CD14-positive monocyte (primary cell): ENCODE results near the gene TMEM87B. TPM values are rescaled to one million over a fixed set of nuclear protein-coding genes. Genes with fewer than 3 reads are reported as not detected.

Experiments used
- DNase-seq, 3 donors: peaks; one replicate each; pipeline ENCODE4 v3.0.0-alpha.2; 2011 to 2022
- H2AFZ ChIP-seq: 2 replicates; pipeline ENCODE4 v1.6.0; 2012; ENCODE audit warnings: mild to moderate bottlenecking, low read depth, low read length, inconsistent platforms; ENCODE audit not compliant: insufficient read depth, poor library complexity, severe bottlenecking
- H3K27ac ChIP-seq, 2 donors: 1 replicate in 1 of 2; 2 replicates in 1 of 2; pipeline ENCODE4 v1.5.1; 2012 to 2013; ENCODE audit warnings: low read length in 2 of 2, control low read depth in 1 of 2, inconsistent platforms in 1 of 2, low read depth in 1 of 2, mild to moderate bottlenecking in 1 of 2
- H3K27me3 ChIP-seq, 2 donors: one replicate each; pipeline versions ENCODE4 v1.6.0 to v1.6.1; 2011 to 2013; ENCODE audit warnings: low read length in 2 of 2; ENCODE audit not compliant: control insufficient read depth in 2 of 2, insufficient read depth in 2 of 2
- H3K36me3 ChIP-seq, 2 donors: replicated peaks in 1 of 2; 1 replicate in 1 of 2; 2 replicates in 1 of 2; pipeline versions ENCODE4 v1.5.1 to v1.6.1; 2012 to 2013; ENCODE audit warnings: low read length in 2 of 2, control low read depth in 1 of 2, inconsistent platforms in 1 of 2, mild to moderate bottlenecking in 1 of 2; ENCODE audit not compliant: insufficient read depth in 2 of 2, control insufficient read depth in 1 of 2
- H3K4me1 ChIP-seq, 2 donors: 1 replicate in 1 of 2; 2 replicates in 1 of 2; pipeline versions ENCODE4 v1.5.1 to v1.6.1; 2012 to 2013; ENCODE audit warnings: low read length in 2 of 2, control low read depth in 1 of 2, inconsistent platforms in 1 of 2, mild to moderate bottlenecking in 1 of 2, moderate library complexity in 1 of 2; ENCODE audit not compliant: insufficient read depth in 2 of 2, control insufficient read depth in 1 of 2
- H3K4me2 ChIP-seq: replicated peaks from 2 replicates; pipeline ENCODE3; 2012; ENCODE audit warnings: low read length, moderate library complexity, mild to moderate bottlenecking; ENCODE audit not compliant: poor library complexity, severe bottlenecking; ENCODE audit errors: extremely low read depth
- H3K4me3 ChIP-seq, 3 experiments: fragments of 200-600 bp in 1 of 3; sonication (generic) in 1 of 3; replicated peaks in 1 of 3; 1 replicate in 2 of 3; 2 replicates in 1 of 3; pipeline ENCODE4 v1.5.1; 2011 to 2013; ENCODE audit warnings: low read length in 3 of 3, mild to moderate bottlenecking in 3 of 3, control low read depth in 2 of 3, low read depth in 2 of 3, inconsistent platforms in 1 of 3, moderate library complexity in 1 of 3
- H3K79me2 ChIP-seq: 2 replicates; pipeline ENCODE4 v1.6.0; 2012; ENCODE audit warnings: mild to moderate bottlenecking, control low read depth, inconsistent platforms, low read length, moderate library complexity; ENCODE audit not compliant: insufficient read depth
- H3K9ac ChIP-seq: 2 replicates; pipeline ENCODE4 v1.6.0; 2017; ENCODE audit warnings: low read length, mild to moderate bottlenecking; ENCODE audit not compliant: insufficient read depth, poor library complexity, severe bottlenecking
- H3K9me3 ChIP-seq, 2 donors: replicated peaks in 1 of 2; 1 replicate in 1 of 2; 2 replicates in 1 of 2; pipeline versions ENCODE4 v1.5.1 to v1.6.1; 2012 to 2013; ENCODE audit warnings: low read length in 2 of 2, control low read depth in 1 of 2; ENCODE audit not compliant: control insufficient read depth in 1 of 2, insufficient read depth in 1 of 2
- H4K20me1 ChIP-seq: 2 replicates; pipeline ENCODE4 v1.6.0; 2012; ENCODE audit warnings: mild to moderate bottlenecking, low read length, control low read depth, moderate library complexity; ENCODE audit not compliant: insufficient read depth
- H3K27ac Mint-ChIP-seq, 7 donors: one replicate each; pipeline ENCODE4 v1.8.0; 2020; ENCODE audit warnings: mild to moderate bottlenecking in 7 of 7, mixed read lengths in 7 of 7, moderate library complexity in 6 of 7, inconsistent platforms in 2 of 7
- H3K27me3 Mint-ChIP-seq, 3 donors: one replicate each; pipeline ENCODE4 v1.8.0; 2021 to 2022; ENCODE audit warnings: low read depth in 3 of 3, mild to moderate bottlenecking in 3 of 3, mixed read lengths in 3 of 3, moderate library complexity in 3 of 3, inconsistent platforms in 1 of 3
- H3K36me3 Mint-ChIP-seq, 2 donors: one replicate each; pipeline ENCODE4 v1.8.0; 2020; ENCODE audit warnings: mixed read lengths in 2 of 2, inconsistent platforms in 1 of 2, mild to moderate bottlenecking in 1 of 2
- H3K4me1 Mint-ChIP-seq: one replicate; pipeline ENCODE4 v1.8.0; 2020; ENCODE audit warnings: mild to moderate bottlenecking, mixed read lengths
- H3K4me3 Mint-ChIP-seq, 2 donors: one replicate each; pipeline ENCODE4 v1.8.0; 2020; ENCODE audit warnings: mild to moderate bottlenecking in 2 of 2, mixed read lengths in 2 of 2, moderate library complexity in 1 of 2
- H3K9me3 Mint-ChIP-seq, 7 donors: one replicate each; pipeline ENCODE4 v1.8.0; 2020 to 2022; ENCODE audit warnings: mixed read lengths in 7 of 7, mild to moderate bottlenecking in 6 of 7, moderate library complexity in 6 of 7, inconsistent platforms in 2 of 7
- CTCF ChIP-seq: fragments of 200-600 bp; IDR thresholded peaks from one replicate; pipeline ENCODE4 v1.8.0; 2022; ENCODE audit warnings: antibody characterized with exemption, mild to moderate bottlenecking
- WGBS: methylation state at CpG from one replicate; pipeline ENCODE4 v1.1.5; 2013; ENCODE audit warnings: missing lambda C conversion rate; ENCODE audit not compliant: insufficient coverage; 5-methylcytosine and 5-hydroxymethylcytosine counted together
- intact Hi-C, 2 donors: fragments of 100-400 bp; cut with micrococcal nuclease; formaldehyde crosslinking; loops; one replicate each; pipeline versions ENCODE4 v1.15.0 to v1.15.1; 2023
- polyA plus RNA-seq, 3 donors: library from polyadenylated mRNA; depleted of rRNA in 1 of 3; unstranded in 2 of 3; stranded (reverse) in 1 of 3; fragments of 300-500 nt in 2 of 3; fragments of >200 nt in 1 of 3; fragmentation: Illumina TruSeq in 2 of 3; gene quantifications; 1 replicate in 2 of 3; 2 replicates in 1 of 3; pipeline ENCODE4 v1.2.3, GENCODE V29; 2012 to 2021

The TMEM87B gene
- polyA plus RNA-seq, 3 donors: 9.1 to 13.4 (median 11.4) TPM

GRCh38 chr2:112142525-112143078, 87.5 kb downstream of the TMEM87B start:
- peaks cover 13% of the 10 kb centered on the region for H3K4me1 Mint-ChIP-seq
- peaks cover 5 to 7% of the 10 kb centered on the region in 2 donors for H3K4me1 ChIP-seq
- no peak for DNase-seq
- peaks cover 17 to 29% of the 10 kb centered on the region in 2 donors for H3K27me3 ChIP-seq
- H3K36me3 Mint-ChIP-seq: peaks cover 0 to 8% of the 10 kb centered on the region in 2 donors
- H3K36me3 ChIP-seq: no peaks in the 10 kb centered on the region
- H3K9me3 ChIP-seq: peaks cover 0 to 10% of the 10 kb centered on the region in 2 donors
- intact Hi-C loops: no loop called here
- 97% methylated on average over 8 of the region's 8 CpGs for WGBS
- H2AFZ ChIP-seq: no peak overlapping the region
- H3K9me3 Mint-ChIP-seq: peaks cover 0 to 9% (median 4%) of the 10 kb centered on the region in 7 donors
- H3K4me2 ChIP-seq: no peak overlapping the region
- no peak overlapping the region for H3K27ac ChIP-seq
- peak overlapping the region in 1 of 2 donors; percentile 18 for H3K4me3 Mint-ChIP-seq
- TF ChIP-seq CTCF: no peak
- H3K79me2 ChIP-seq: no peaks in the 10 kb centered on the region
- no peak overlapping the region for H3K4me3 ChIP-seq
- no peak overlapping the region for H3K9ac ChIP-seq
- peaks cover 48 to 53% (median 48%) of the 10 kb centered on the region in 3 donors for H3K27me3 Mint-ChIP-seq
- no peaks in the 10 kb centered on the region for H4K20me1 ChIP-seq
- peak overlapping the region in 1 of 7 donors; percentile 28 for H3K27ac Mint-ChIP-seq

DNA sequence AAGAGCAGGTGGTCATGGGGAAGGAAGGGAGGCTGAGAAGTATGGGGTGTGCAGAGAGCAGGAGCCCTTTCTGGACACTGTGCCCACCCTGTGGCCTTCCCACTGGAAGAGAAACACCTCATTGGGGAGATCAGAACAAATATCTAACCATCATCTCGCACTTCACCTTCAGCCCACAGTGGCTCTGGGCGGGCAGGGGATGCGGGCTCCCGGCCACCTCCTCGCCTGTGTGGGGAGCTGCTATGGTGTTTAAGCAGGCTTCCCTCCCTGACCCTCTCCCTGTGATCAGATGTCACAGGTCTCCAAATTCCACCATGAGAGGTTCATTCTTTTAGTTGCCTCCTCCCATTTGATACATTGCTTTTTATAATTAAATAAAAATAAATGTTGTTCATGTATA, 88.1 kb downstream of the TMEM87B start:
- DNase-seq: no peak
- Histone ChIP-seq H2AFZ (no peak overlapping the region), H3K9me3 (peaks cover 0 to 4% of the 10 kb centered on the region in 2 donors), H3K9ac (no peak overlapping the region), H3K79me2 (no peaks in the 10 kb centered on the region), H4K20me1 (no peaks in the 10 kb centered on the region), H3K4me1 (peaks cover 0 to 1% of the 10 kb centered on the region in 2 donors), H3K4me3 (no peak overlapping the region), H3K27ac (no peak overlapping the region), H3K36me3 (no peaks in the 10 kb centered on the region), H3K27me3 (peaks cover 12 to 24% of the 10 kb centered on the region in 2 donors), H3K4me2 (no peak overlapping the region)
- no peak overlapping the region for H3K4me3 Mint-ChIP-seq
- no peak for TF ChIP-seq CTCF
- H3K27ac Mint-ChIP-seq: peak overlapping the region in 1 of 7 donors; percentile 28
- intact Hi-C loops: no loop called here
- H3K36me3 Mint-ChIP-seq: peaks cover 0 to 6% of the 10 kb centered on the region in 2 donors
- WGBS: no CpG with 5 or more reads among the region's 5 CpGs
- peaks cover 0 to 8% (median 3%) of the 10 kb centered on the region in 7 donors for H3K9me3 Mint-ChIP-seq
- peaks cover 44 to 48% (median 44%) of the 10 kb centered on the region in 3 donors for H3K27me3 Mint-ChIP-seq
- peaks cover 9% of the 10 kb centered on the region for H3K4me1 Mint-ChIP-seq
